ENCODE measurements around the gene ARHGAP26. TPM values are rescaled to one million over a fixed set of nuclear protein-coding genes. Genes with fewer than 3 reads are reported as not detected.

The ARHGAP26 gene
- total and polyA plus RNA-seq, 4 donors = 1.8 to 16.7 (median 4.1) TPM

- Histone ChIP-seq H3K4me3 (ENCODE audit: low read depth in 1 of 3, low read length in 3 of 3) (no peak overlapping the region), H3K27me3 (ENCODE audit: control insufficient read depth in 4 of 4, insufficient read depth in 4 of 4, low read length in 3 of 4) (no peaks in the 10 kb centered on the region), H3K27ac (ENCODE audit: low read depth in 1 of 2, low read length in 2 of 2) (no peak overlapping the region), H3K4me1 (ENCODE audit: control insufficient read depth in 4 of 4, insufficient read depth in 4 of 4, low read length in 3 of 4) (peaks cover 0 to 7% (median 2%) of the 10 kb centered on the region in 4 donors), H3K9me3 (ENCODE audit: control insufficient read depth in 4 of 4, low read length in 3 of 4) (no peaks in the 10 kb centered on the region), H3K9ac (ENCODE audit: low read depth in 1 of 2, low read length in 2 of 2) (no peak overlapping the region), H3K36me3 (ENCODE audit: control insufficient read depth in 4 of 4, insufficient read depth in 3 of 4, low read depth in 1 of 4, low read length in 3 of 4) (peaks cover 0 to 6% (median 3%) of the 10 kb centered on the region in 4 donors)
- no peak for DNase-seq (ENCODE audit: low spot score)
- WGBS = 97% methylated on average over 2 of the region's 2 CpGs
- TF ChIP-seq GABPA (IDR thresholded peaks at IDR 0.05 in 1 of 2, conservative IDR thresholded peaks at IDR 0.05 in 1 of 2) (no peak), SP1 (IDR thresholded peaks at IDR 0.05) (no peak), MAX (IDR thresholded peaks at IDR 0.05) (no peak), FOXA1 (IDR thresholded peaks at IDR 0.05) (no peak), TAF1 (conservative IDR thresholded peaks at IDR 0.05) (no peak), ATF3 (IDR thresholded peaks at IDR 0.05) (no peak), JUND (IDR thresholded peaks at IDR 0.05) (no peak), CTCF (IDR thresholded peaks at IDR 0.05; ENCODE audit: low read depth, low read length, missing input control) (no peak), HNF4G (IDR thresholded peaks at IDR 0.05) (no peak), NR2F2 (IDR thresholded peaks at IDR 0.05) (no peak)
- TF ChIP-seq, protein P1, sequence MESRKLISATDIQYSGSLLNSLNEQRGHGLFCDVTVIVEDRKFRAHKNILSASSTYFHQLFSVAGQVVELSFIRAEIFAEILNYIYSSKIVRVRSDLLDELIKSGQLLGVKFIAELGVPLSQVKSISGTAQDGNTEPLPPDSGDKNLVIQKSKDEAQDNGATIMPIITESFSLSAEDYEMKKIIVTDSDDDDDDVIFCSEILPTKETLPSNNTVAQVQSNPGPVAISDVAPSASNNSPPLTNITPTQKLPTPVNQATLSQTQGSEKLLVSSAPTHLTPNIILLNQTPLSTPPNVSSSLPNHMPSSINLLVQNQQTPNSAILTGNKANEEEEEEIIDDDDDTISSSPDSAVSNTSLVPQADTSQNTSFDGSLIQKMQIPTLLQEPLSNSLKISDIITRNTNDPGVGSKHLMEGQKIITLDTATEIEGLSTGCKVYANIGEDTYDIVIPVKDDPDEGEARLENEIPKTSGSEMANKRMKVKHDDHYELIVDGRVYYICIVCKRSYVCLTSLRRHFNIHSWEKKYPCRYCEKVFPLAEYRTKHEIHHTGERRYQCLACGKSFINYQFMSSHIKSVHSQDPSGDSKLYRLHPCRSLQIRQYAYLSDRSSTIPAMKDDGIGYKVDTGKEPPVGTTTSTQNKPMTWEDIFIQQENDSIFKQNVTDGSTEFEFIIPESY (IDR thresholded peaks at IDR 0.05) = no peak
Observed at GRCh38 chr5:142894315-142894714, 124.1 kb downstream of the ARHGAP26 start.

DNA sequence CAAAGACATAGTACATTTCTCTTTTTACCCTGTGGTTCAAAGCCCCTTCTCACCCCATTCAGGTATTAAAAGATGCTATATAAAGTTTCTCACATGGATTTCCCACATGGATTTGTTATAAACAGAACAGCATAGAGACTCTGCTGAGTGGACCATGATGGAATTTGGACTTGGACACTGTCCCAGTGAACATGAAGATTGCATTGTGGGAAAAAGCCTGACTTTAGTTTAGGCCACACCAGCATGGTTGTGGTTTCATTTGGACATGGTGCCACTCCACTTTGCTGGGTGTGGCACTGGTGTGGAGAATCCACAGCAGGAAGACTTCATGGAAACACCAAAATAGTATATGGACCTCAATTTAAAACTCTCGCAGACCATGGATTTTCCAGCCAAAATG, 124.6 kb downstream of the ARHGAP26 start:
- H3K36me3 ChIP-seq (ENCODE audit: control insufficient read depth in 4 of 4, insufficient read depth in 3 of 4, low read depth in 1 of 4, low read length in 3 of 4) = peaks cover 0 to 6% (median 3%) of the 10 kb centered on the region in 4 donors
- no peak overlapping the region for H3K27ac ChIP-seq (ENCODE audit: low read depth in 1 of 2, low read length in 2 of 2)
- no peaks in the 10 kb centered on the region for H3K9me3 ChIP-seq (ENCODE audit: control insufficient read depth in 4 of 4, low read length in 3 of 4)
- H3K4me1 ChIP-seq (ENCODE audit: control insufficient read depth in 4 of 4, insufficient read depth in 4 of 4, low read length in 3 of 4) = peaks cover 0 to 7% (median 2%) of the 10 kb centered on the region in 4 donors
- no peak for DNase-seq (ENCODE audit: low spot score)
- TF ChIP-seq CTCF (IDR thresholded peaks at IDR 0.05; ENCODE audit: low read depth, low read length, missing input control) (no peak), NR2F2 (IDR thresholded peaks at IDR 0.05) (no peak), TAF1 (conservative IDR thresholded peaks at IDR 0.05) (no peak), YY1 (IDR thresholded peaks at IDR 0.05) (peak; percentile 42), HNF4G (IDR thresholded peaks at IDR 0.05) (peak; percentile 58), RXRA (IDR thresholded peaks at IDR 0.05) (no peak), EGR1 (IDR thresholded peaks at IDR 0.05; ENCODE audit: low read depth in 2 of 2) (no peak), JUND (IDR thresholded peaks at IDR 0.05) (no peak), SP1 (IDR thresholded peaks at IDR 0.05) (peak; percentile 43), FOXA1 (IDR thresholded peaks at IDR 0.05) (no peak), HNF4A (conservative IDR thresholded peaks at IDR 0.05) (peak; percentile 78 to 87), GABPA (IDR thresholded peaks at IDR 0.05 in 1 of 2, conservative IDR thresholded peaks at IDR 0.05 in 1 of 2) (no peak), RAD21 (IDR thresholded peaks at IDR 0.05) (no peak), FOXA2 (IDR thresholded peaks at IDR 0.05) (no peak), MAX (IDR thresholded peaks at IDR 0.05) (no peak), ATF3 (IDR thresholded peaks at IDR 0.05) (no peak)
- TF ChIP-seq, protein P2, sequence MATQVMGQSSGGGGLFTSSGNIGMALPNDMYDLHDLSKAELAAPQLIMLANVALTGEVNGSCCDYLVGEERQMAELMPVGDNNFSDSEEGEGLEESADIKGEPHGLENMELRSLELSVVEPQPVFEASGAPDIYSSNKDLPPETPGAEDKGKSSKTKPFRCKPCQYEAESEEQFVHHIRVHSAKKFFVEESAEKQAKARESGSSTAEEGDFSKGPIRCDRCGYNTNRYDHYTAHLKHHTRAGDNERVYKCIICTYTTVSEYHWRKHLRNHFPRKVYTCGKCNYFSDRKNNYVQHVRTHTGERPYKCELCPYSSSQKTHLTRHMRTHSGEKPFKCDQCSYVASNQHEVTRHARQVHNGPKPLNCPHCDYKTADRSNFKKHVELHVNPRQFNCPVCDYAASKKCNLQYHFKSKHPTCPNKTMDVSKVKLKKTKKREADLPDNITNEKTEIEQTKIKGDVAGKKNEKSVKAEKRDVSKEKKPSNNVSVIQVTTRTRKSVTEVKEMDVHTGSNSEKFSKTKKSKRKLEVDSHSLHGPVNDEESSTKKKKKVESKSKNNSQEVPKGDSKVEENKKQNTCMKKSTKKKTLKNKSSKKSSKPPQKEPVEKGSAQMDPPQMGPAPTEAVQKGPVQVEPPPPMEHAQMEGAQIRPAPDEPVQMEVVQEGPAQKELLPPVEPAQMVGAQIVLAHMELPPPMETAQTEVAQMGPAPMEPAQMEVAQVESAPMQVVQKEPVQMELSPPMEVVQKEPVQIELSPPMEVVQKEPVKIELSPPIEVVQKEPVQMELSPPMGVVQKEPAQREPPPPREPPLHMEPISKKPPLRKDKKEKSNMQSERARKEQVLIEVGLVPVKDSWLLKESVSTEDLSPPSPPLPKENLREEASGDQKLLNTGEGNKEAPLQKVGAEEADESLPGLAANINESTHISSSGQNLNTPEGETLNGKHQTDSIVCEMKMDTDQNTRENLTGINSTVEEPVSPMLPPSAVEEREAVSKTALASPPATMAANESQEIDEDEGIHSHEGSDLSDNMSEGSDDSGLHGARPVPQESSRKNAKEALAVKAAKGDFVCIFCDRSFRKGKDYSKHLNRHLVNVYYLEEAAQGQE (IDR thresholded peaks at IDR 0.05) = no peak
- TF ChIP-seq, protein P1 (IDR thresholded peaks at IDR 0.05) = no peak
- 100% methylated on average over 1 of the region's 1 CpG for WGBS
- no peak overlapping the region for H3K9ac ChIP-seq (ENCODE audit: low read depth in 1 of 2, low read length in 2 of 2)
- no peaks in the 10 kb centered on the region for H3K27me3 ChIP-seq (ENCODE audit: control insufficient read depth in 4 of 4, insufficient read depth in 4 of 4, low read length in 3 of 4)
- no peak overlapping the region for H3K4me3 ChIP-seq (ENCODE audit: low read depth in 1 of 3, low read length in 3 of 3)

All from liver (tissue), 9 donors.